Activated gamma-delta T cell (primary cell): Measurements from ENCODE around the gene PDZRN4.
"Not testable (repeated sequence)": the region's sequence is repeated elsewhere in the genome, so short reads cannot be mapped to it uniquely, and the experiment has no call there.

Experiments used
- DNase-seq: peaks from one replicate; lab custom pipeline; 2025; lab: John Stamatoyannopoulos, UW

PDZRN4 gene

GRCh38 chr12:41563051-41563450 lies 374.9 kb downstream of the PDZRN4 start:
- DNase-seq: no peak

- DNase-seq: no peak
These were observed 376.7 kb downstream of the PDZRN4 start for GRCh38 chr12:41564816-41565215.

- no peak for DNase-seq
These were observed 378.6 kb downstream of the PDZRN4 start for GRCh38 chr12:41566703-41567102.

GRCh38 chr12:41573445-41573844 lies 385.3 kb downstream of the PDZRN4 start:
- no peak for DNase-seq

- no peak for DNase-seq
These were observed 388.8 kb downstream of the PDZRN4 start for GRCh38 chr12:41576925-41577324.

- no peak for DNase-seq
These were observed 389.9 kb downstream of the PDZRN4 start for GRCh38 chr12:41577995-41578394.

GRCh38 chr12:41585784-41586183 lies 397.7 kb downstream of the PDZRN4 start:
- no peak for DNase-seq

- DNase-seq: no peak
These were observed 399.5 kb downstream of the PDZRN4 start for GRCh38 chr12:41587574-41587973.

GRCh38 chr12:41589878-41590277 lies 401.8 kb downstream of the PDZRN4 start:
- no peak for DNase-seq

- no peak for DNase-seq
These were observed 408.1 kb downstream of the PDZRN4 start for GRCh38 chr12:41596190-41596589.

- DNase-seq: no peak
These were observed 416.7 kb downstream of the PDZRN4 start for GRCh38 chr12:41604830-41605229.

GRCh38 chr12:41605545-41606305 lies 417.6 kb downstream of the PDZRN4 start:
- no peak for DNase-seq

GRCh38 chr12:41606468-41607445 lies 418.6 kb downstream of the PDZRN4 start:
- no peak for DNase-seq

GRCh38 chr12:41612892-41613557 lies 424.9 kb downstream of the PDZRN4 start:
- no peak for DNase-seq

GRCh38 chr12:41615174-41615573 lies 427.1 kb downstream of the PDZRN4 start:
- DNase-seq: not testable (repeated sequence)

- no peak for DNase-seq
These were observed 431.6 kb downstream of the PDZRN4 start for GRCh38 chr12:41619705-41620104.

- no peak for DNase-seq
These were observed 433.2 kb downstream of the PDZRN4 start for GRCh38 chr12:41621291-41621690.
